ENCODE data around the gene ARHGEF4.
"Not testable (repeated sequence)": the region's sequence is repeated elsewhere in the genome, so short reads cannot be mapped to it uniquely, and the experiment has no call there.

Gene ARHGEF4

GRCh38 chr2:130985831-130986649 lies 149.3 kb downstream of the ARHGEF4 start:
- DNase-seq, result no peak

- no peak for DNase-seq
Observed at GRCh38 chr2:130986890-130987493, 150.3 kb downstream of the ARHGEF4 start.

- no peak for DNase-seq
Observed at GRCh38 chr2:130987519-130988425, 151.1 kb downstream of the ARHGEF4 start.

GRCh38 chr2:130991446-130991845 lies 154.7 kb downstream of the ARHGEF4 start:
- not testable (repeated sequence) for DNase-seq

- not testable (repeated sequence) for DNase-seq
Observed at GRCh38 chr2:130992003-130992402, 155.3 kb downstream of the ARHGEF4 start.

GRCh38 chr2:130996691-130997090 lies 160.0 kb downstream of the ARHGEF4 start:
- no peak for DNase-seq

- DNase-seq, result no peak
Observed at GRCh38 chr2:130997198-130997597, 160.5 kb downstream of the ARHGEF4 start.

GRCh38 chr2:130998561-130998960 lies 161.8 kb downstream of the ARHGEF4 start:
- no peak for DNase-seq

- no peak for DNase-seq
Observed at GRCh38 chr2:131004446-131005209, 167.9 kb downstream of the ARHGEF4 start.

GRCh38 chr2:131005216-131005935 lies 168.7 kb downstream of the ARHGEF4 start:
- DNase-seq, result no peak

GRCh38 chr2:131006561-131006960 lies 169.8 kb downstream of the ARHGEF4 start:
- DNase-seq, result no peak

GRCh38 chr2:131008967-131009366 lies 172.3 kb downstream of the ARHGEF4 start:
- DNase-seq, result no peak

- DNase-seq, result no peak
Observed at GRCh38 chr2:131009713-131010475, 173.2 kb downstream of the ARHGEF4 start.

- no peak for DNase-seq
Observed at GRCh38 chr2:131010566-131010965, 173.9 kb downstream of the ARHGEF4 start.

GRCh38 chr2:131011486-131011885 lies 174.8 kb downstream of the ARHGEF4 start:
- DNase-seq, result no peak

- no peak for DNase-seq
Observed at GRCh38 chr2:131014141-131014540, 177.4 kb downstream of the ARHGEF4 start.

GRCh38 chr2:131015764-131016163 lies 179.1 kb downstream of the ARHGEF4 start:
- DNase-seq, result no peak

GRCh38 chr2:131016826-131017741 lies 180.4 kb downstream of the ARHGEF4 start:
- no peak for DNase-seq

- DNase-seq, result no peak
Observed at GRCh38 chr2:131022731-131023130, 186.0 kb downstream of the ARHGEF4 start.

GRCh38 chr2:131023758-131024157 lies 187.0 kb downstream of the ARHGEF4 start:
- no peak for DNase-seq
